Keratinocyte (primary cell): ENCODE results near the gene RGS3.

Experiments used
- EZH2 ChIP-seq: IDR thresholded peaks from one replicate; pipeline ENCODE4 v1.6.1; 2012; ENCODE audit warnings: inconsistent platforms, mild to moderate bottlenecking, low read length, moderate library complexity
- TF ChIP-seq, protein P1 (sequence below), 3 experiments: IDR thresholded peaks in 1 of 3; conservative IDR thresholded peaks in 1 of 3; optimal IDR thresholded peaks in 1 of 3; 2 replicates in 2 of 3; 3 replicates in 1 of 3; pipeline versions ENCODE3 to v1.5.1; 2011; ENCODE audit warnings: low read length in 3 of 3, mild to moderate bottlenecking in 3 of 3, moderate library complexity in 2 of 3, control low read depth in 1 of 3, inconsistent platforms in 1 of 3; ENCODE audit not compliant: insufficient read depth in 2 of 3; ENCODE audit errors: extremely low read depth in 1 of 3

DNA sequence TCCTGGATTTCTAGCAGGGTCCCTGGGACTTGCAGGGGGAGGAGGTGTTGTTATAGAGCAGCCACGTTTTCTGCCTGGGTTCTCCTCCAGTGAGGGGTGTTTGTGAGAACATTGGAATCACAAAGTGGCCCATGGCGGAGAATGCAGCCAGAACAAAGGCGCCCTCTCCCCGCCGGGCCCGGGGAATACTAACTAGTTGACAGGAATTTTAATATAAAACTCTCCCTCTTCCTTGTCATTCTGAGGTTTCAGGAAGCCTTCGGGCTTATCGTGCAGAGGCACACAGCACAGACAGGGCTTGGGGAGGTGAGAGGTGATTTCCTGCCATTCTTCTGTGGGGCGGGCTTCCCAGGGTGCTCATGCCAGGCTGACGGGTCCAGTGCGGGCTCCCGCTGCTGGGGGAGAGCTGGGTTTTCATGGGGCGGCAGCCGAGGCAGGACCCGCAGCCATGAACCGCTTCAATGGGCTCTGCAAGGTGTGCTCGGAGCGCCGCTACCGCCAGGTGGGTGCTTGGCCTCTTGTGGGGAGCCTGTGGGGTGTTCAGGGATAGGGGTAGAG, 37.7 kb downstream of the RGS3 start:
- TF ChIP-seq, protein P1, sequence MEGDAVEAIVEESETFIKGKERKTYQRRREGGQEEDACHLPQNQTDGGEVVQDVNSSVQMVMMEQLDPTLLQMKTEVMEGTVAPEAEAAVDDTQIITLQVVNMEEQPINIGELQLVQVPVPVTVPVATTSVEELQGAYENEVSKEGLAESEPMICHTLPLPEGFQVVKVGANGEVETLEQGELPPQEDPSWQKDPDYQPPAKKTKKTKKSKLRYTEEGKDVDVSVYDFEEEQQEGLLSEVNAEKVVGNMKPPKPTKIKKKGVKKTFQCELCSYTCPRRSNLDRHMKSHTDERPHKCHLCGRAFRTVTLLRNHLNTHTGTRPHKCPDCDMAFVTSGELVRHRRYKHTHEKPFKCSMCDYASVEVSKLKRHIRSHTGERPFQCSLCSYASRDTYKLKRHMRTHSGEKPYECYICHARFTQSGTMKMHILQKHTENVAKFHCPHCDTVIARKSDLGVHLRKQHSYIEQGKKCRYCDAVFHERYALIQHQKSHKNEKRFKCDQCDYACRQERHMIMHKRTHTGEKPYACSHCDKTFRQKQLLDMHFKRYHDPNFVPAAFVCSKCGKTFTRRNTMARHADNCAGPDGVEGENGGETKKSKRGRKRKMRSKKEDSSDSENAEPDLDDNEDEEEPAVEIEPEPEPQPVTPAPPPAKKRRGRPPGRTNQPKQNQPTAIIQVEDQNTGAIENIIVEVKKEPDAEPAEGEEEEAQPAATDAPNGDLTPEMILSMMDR (optimal IDR thresholded peaks at IDR 0.05 in 1 of 3, IDR thresholded peaks at IDR 0.05 in 1 of 3, conservative IDR thresholded peaks at IDR 0.05 in 1 of 3; ENCODE audit: extremely low read depth in 1 of 3, insufficient read depth in 2 of 3, low read length in 3 of 3) = no peak
- TF ChIP-seq EZH2 = no peak
